IMR-90 (cell line): ENCODE measurements around the gene CYREN.

Source experiments
- CEBPB ChIP-seq: IDR thresholded peaks from 2 replicates; pipeline ENCODE4 v1.6.1; 2012; ENCODE audit warnings: low read depth, low read length, improper control_type of control experiment
- FOS ChIP-seq: fragments of 150-350 bp; IDR thresholded peaks from 2 replicates; pipeline ENCODE4 v1.6.1; 2016; ENCODE audit warnings: low read depth, low read length
- RAD21 ChIP-seq: IDR thresholded peaks from 2 replicates; pipeline ENCODE4 v1.6.1; 2012; ENCODE audit warnings: low read length, improper control_type of control experiment
- RCOR1 ChIP-seq: IDR thresholded peaks from 2 replicates; pipeline ENCODE4 v1.6.1; 2012; ENCODE audit warnings: mild to moderate bottlenecking, low read length, improper control_type of control experiment; ENCODE audit not compliant: insufficient replicate concordance
- TF ChIP-seq, protein P1 (sequence below): fragments of 150-350 bp; IDR thresholded peaks from 2 replicates; pipeline ENCODE4 v1.6.1; 2016; ENCODE audit warnings: low read depth, mild to moderate bottlenecking, low read length, moderate library complexity, borderline replicate concordance
- TF ChIP-seq, protein P2 (sequence below): conservative IDR thresholded peaks from 2 replicates; pipeline ENCODE4 v1.5.1; 2012; ENCODE audit warnings: mild to moderate bottlenecking, low read depth, low read length, improper control_type of control experiment

DNA sequence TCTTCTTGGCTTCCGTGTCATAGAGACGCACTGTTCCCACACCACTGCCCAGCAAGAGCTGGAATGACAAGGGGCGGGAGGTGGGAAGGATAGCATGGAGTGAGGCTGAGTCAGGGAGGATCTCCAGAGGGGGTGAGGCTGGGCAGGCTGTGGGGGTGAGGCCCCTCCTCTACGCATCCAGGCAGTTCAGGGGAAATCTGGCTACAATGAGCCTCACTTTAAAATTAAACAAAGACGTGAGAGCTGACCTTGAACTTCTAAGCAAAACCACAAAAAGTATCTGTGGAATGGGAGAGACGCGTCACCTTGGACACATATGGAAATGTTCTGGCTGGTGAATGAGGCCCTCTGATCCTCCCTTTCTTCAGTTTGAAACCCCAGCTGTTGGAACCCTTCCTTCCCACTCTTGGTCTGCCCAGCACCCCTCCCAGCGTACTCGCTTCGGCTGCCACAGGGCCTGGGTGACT is 23.1 kb upstream of the CYREN start:
- TF ChIP-seq, protein P1, sequence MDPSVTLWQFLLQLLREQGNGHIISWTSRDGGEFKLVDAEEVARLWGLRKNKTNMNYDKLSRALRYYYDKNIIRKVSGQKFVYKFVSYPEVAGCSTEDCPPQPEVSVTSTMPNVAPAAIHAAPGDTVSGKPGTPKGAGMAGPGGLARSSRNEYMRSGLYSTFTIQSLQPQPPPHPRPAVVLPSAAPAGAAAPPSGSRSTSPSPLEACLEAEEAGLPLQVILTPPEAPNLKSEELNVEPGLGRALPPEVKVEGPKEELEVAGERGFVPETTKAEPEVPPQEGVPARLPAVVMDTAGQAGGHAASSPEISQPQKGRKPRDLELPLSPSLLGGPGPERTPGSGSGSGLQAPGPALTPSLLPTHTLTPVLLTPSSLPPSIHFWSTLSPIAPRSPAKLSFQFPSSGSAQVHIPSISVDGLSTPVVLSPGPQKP: no peak
- TF ChIP-seq, protein P2, sequence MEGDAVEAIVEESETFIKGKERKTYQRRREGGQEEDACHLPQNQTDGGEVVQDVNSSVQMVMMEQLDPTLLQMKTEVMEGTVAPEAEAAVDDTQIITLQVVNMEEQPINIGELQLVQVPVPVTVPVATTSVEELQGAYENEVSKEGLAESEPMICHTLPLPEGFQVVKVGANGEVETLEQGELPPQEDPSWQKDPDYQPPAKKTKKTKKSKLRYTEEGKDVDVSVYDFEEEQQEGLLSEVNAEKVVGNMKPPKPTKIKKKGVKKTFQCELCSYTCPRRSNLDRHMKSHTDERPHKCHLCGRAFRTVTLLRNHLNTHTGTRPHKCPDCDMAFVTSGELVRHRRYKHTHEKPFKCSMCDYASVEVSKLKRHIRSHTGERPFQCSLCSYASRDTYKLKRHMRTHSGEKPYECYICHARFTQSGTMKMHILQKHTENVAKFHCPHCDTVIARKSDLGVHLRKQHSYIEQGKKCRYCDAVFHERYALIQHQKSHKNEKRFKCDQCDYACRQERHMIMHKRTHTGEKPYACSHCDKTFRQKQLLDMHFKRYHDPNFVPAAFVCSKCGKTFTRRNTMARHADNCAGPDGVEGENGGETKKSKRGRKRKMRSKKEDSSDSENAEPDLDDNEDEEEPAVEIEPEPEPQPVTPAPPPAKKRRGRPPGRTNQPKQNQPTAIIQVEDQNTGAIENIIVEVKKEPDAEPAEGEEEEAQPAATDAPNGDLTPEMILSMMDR: no peak
- TF ChIP-seq CEBPB (no peak), FOS (0 out of 2 replicates have a peak, but pooled peaks have one; percentile 7), RAD21 (no peak), RCOR1 (peak; percentile 73)
